HG03060 (cell line): ENCODE data around the gene GABRB1.

Experiments
- ATAC-seq: cut with Tn5 transposase; IDR thresholded peaks from one replicate; pipeline ENCODE4 v1.9.1; 2021; ENCODE audit warnings: low read depth, moderate number of reproducible peaks; ENCODE audit not compliant: unreplicated experiment

GABRB1 gene

DNA sequence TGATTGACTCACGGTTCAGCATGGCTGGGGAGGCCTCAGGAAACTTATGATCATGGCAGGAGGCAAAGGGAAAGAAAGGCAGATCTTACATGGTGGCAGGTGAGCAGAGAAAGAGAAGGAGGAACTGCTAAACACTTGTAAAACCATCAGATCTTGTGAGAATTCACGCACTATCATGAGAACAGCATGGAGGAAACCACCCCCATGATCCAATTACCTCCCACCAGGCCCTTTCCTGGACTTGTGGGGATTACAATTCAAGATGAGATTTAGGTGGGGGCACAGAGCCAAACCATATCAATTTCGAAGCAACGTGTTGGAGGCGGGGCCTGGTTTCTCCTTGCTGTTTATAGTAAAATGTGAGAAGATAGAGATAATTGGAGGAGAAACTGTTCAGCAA, 167.4 kb downstream of the GABRB1 start:
- ATAC-seq: no peak

DNA sequence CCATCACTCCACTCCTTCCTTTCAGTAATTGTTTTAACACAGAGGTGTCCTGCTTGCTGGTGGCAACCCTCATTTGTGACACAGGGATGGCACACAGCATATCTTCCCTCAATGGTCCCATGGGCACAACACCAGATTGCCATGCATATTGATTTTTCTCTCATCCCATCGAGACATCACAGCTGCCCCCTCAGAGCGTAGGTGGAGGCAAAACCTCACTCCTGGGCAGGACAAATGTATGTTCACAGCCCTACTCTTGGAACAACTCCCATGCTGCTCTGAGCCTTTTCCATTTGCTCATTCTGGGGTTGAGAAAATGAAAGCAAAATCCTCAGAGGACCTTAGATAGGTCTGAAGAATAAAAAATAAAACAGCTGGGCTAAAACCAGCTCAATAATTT, 172.2 kb downstream of the GABRB1 start:
- no peak for ATAC-seq

DNA sequence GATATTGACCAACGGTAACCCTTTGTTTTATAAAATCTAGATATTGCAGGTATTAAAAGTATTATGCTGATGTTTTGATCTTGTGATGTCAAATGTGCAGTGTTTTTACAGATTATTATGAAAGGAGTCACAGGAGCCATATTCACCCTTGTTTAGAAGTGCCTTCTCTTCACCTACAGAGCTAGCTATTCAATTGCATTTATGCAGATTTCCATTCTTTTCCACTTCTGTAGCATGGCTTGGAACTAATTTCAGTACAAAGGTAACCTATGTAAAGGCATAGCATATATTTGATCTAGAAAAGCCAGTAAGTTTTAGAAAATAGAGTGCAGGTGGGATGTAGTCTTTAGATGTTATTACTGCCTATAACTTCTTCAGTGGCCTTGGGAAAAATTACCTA, 176.2 kb downstream of the GABRB1 start:
- ATAC-seq: no peak

DNA sequence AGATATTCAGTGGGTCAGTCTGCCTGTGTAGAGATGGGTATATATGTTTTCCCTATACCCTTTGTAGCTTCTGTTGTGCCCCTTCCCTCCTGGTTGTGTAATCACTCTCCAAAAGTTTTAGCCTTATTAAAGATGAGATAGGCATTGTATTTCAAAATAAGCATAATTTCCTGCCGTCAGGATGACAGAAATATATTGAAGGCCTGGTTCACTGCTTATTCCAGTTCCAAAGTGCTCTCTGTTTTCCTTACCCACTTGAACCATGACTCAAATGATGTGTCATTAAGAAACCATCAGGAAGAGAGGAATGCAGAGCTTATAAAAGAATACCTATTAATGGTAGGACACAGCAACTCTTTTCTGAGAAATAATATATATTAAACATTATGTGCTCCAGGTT, 178.5 kb downstream of the GABRB1 start:
- ATAC-seq: no peak

DNA sequence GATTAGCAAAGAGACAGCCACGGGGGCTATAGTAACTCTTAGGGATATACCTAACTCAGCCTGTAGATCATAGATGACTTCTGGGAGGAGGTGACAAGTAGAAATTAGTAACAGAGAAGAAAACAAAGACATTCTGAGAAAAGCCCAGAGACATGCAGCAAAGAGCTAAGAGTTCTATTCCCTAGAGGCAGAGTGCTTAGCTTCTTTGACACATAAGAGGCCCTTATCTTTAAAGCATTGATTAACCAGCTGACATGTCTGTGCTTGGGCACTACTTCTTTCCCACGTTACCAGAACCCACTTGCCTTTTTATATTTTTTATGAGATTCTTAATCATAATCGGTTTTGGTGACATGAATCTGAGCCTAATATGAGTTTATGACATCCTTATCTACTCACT, 179.5 kb downstream of the GABRB1 start:
- ATAC-seq: no peak

DNA sequence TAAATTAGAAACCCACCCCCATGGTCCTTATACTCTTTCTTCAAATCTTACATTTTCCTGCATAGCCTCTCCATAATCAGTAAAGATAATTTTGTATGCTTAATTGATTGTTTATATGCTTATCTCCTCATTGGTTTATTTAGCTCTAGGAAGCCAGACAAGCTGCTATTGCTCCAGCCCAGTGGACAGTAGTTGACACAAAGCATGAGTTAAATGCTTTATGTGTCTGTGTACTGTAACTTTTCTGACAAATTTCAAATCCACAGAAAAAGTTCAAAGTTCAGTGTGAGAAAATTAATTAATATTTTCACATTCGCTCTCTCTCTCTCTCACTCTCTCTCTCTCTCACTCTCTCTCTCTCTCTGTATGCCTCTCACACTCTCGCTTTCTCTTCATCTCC, 181.7 kb downstream of the GABRB1 start:
- no peak for ATAC-seq

DNA sequence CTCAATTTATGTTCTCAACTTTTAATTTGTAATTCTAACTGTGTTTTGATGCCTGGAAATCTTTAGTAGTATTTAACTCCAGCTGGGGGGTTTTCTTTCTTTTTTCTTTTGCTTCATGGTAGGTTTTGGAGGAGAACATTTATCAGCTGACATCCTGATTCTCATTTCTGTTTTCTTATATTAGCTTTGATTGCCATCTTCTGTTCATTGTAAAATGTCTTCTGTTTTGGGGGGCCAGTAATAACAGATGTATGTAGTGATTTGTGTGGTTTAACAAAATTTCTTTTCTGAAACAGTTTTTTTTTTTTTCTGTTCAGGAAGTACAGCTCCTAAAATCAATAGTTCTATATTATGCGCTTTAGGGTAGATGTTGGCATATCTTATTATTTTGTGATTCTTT, 182.2 kb downstream of the GABRB1 start:
- ATAC-seq: no peak

DNA sequence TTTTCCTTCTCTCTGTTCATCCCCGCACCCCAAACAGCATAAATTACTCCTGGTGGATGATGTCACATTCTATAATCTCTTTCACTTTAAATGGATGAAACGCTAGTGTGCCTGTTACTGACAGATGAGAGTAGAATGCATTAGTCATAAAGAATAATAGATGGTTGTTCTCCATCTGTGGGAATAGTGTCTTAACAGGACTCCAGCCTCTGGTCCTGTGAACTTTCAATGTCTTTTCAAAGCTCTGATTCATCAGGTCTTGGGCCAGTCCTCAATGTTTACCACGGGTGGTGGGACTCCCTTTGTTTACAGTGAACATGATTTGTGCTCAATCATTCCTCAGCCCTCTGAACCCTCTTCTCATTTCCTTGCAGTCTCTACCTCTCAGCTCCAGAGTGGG, 182.6 kb downstream of the GABRB1 start:
- ATAC-seq: no peak

DNA sequence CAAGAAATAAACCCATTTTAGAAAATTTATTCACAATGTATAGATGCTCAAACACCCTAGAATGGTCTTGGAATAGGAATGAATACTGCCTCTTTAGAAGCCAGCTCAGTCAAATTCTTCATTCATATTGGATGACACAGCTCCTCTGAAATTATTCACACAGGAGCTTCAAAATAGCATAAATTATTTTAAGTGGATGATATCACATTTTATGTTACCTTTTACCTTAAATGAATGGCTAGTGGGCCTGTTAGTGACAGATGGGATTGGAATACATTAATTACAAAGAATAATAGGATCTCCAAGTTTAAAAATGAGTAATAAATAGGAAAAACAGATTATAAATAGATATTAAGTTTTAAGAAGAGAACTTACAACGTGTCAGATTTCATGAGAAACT, 184.4 kb downstream of the GABRB1 start:
- no peak for ATAC-seq

DNA sequence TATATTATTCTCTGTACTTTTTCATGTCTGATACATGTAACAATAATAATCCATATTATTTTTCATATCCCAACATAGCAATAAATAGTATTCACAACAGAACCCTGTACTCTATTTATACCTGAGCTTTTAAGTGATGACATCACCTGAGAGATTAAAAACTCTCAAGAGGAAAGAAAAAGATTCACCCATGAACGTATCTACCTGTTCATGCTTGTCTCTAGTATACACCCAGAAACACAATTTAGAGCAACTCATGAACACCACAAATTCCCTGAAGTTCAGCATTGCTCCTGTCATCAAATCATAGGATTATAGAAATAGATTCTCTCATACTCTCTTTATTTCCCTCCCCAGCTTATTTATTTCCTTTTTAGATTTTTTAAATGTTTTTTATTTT, 185.9 kb downstream of the GABRB1 start:
- ATAC-seq: no peak

DNA sequence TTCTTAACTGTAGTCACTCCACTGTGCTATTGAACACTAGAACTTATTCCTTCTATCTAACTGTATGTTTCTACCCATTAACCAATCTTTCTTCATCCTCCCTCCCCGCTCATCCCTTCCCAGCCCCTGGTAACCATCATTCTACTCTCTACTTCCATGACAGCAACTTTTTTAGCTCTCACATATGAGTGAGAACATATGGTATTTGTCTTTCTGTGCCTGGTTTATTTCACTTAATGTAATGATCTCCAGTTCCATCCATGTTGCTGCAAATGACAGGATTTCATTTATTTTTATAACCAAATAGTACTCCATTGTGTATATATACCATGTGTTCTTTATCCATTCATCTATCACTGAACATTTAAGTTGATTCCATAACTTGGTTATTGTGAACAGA, 186.5 kb downstream of the GABRB1 start:
- ATAC-seq: no peak

DNA sequence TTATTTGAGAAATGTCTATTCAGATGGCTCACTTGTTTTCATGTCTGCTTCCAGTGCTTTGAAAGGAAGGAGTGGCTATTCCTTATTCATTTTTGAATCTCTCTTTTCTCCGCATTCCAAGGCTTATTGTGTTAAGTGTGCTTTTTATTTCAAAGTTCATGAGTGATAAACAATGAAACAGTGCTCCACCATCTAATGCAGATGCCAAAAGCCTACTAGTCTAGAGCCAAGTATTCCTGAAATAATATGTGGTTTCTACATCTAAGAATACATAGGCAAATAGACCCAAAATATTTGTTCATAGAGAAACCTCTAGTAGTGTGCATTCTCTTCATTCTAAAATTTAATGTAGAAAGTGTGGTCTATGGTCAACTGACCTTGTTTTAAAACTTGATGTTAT, 187.3 kb downstream of the GABRB1 start:
- no peak for ATAC-seq

DNA sequence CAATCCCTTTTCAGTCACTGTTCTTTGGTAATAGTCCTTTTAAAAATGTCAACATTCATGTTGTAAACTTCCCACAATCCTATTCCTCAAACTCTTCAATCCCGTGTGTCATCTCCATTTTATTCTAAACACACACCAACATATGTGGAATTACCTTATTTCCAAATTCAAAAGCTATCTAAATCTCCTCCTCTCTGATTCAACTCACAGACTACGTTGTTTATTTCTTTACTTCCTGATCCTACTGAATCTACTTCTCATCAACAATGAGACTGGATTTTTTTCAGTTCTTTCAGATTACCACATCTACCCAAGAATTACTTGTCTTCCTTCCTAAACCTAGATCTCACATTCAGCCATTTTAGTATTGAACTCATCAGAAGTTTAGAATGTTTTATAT, 188.2 kb downstream of the GABRB1 start:
- no peak for ATAC-seq

DNA sequence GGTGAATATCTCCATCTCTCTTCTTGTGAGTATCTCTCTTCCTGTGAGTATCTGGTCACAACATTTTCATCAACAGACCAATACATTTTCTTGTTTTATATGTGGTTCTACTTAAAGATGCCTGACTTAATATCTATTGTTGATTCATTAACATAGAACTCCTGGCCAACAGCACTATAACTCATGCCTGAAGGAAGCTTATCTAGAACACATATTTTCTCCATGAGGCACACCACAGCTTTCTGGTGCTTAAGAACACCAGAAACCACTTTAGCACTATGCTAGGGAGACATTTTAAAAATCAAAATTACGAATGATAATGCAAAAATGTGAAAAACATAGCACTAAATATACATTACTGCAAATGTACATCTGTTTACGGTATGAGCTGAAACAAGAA, 190.4 kb downstream of the GABRB1 start:
- no peak for ATAC-seq

DNA sequence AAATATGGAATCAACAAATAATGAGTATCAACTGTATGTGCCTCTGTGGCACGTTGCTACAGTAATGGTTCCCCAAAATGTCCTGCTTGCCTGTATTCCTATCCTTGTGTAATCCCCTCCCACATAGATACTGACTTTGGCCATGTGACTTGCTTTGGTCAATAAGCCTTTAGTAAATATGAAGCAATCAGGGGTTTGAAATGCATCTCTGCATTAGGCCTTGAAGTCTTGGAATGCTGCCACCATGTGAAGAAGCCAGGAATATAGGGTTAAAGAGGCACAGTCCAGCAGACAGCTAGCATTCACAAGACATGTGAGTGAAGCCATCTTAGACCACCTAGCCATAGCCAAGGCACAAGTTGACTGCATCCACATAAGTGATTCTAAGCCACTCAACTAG, 190.9 kb downstream of the GABRB1 start:
- no peak for ATAC-seq

DNA sequence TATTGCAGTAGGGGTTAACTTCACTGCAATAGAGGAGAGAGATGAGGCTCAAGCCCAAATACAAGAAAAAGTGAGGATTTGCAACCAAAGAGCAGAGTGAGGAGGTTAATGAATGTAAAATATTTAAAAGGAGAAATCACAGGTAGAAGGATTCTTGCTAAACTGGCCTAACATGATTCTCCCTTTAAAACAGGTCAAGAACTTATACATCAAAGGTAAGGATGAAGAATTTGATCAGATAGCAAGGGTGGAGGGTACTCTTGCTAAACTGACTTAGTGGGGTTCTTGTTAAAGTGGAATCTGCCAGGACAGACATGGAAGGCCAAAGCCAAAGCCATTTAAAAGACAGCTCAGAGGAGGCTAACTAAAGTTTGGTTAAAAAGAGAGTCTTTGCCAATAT, 193.0 kb downstream of the GABRB1 start:
- ATAC-seq: no peak

DNA sequence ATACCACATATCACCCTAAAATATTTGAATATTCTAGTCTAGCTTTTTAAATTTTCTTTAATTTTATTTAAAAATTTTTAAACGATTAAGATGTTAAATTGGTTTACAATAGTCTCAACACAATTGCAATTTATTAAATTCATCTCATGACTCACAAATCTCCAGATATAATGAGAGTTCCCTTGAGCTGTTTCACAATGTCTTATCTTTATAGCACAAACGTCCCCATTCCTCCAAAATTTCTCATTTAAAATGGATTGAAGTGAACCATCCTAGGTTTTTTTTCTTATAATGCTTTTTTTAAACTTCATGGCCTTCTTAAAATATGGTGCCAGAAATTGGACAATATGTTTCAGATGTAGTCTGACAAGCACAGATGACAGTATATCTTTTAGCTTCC, 204.4 kb downstream of the GABRB1 start:
- ATAC-seq: no peak

DNA sequence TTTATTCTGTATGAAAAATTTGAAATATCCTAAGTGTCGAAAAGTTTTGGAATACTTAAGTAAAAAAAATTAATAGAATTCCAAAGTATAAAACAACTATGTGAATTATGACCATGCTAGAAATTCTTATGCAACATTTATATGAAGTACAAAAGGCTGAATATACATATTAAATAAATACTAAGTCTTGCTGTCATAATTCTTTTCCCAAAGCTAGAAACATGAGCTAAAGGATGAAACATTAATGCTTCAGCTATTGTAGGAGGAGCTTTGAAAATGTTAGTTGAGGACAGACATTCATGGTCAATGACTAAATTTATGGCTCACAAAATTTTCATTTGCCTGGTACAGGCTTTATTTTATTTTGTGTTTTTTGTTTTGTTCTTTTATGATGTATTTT, 207.3 kb downstream of the GABRB1 start:
- no peak for ATAC-seq

DNA sequence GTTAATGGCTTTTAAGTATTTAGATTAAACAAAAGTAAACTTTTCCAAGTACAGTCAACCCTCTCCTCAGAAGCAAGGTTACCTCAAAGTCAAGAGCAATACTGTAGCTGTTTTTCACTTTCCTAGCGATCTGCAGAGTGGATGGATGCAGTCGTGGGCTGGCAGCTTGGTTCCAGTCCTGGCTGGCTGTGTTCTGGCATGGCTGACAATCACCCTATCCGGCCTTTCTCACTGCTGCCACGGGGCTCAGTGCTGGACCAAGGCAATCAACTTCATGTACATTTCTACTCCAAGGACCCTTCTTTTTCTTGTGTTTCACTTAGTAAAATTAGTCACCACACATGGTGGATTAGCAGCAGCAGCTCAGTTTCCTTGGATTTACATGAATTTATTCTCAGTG, 208.3 kb downstream of the GABRB1 start:
- no peak for ATAC-seq

DNA sequence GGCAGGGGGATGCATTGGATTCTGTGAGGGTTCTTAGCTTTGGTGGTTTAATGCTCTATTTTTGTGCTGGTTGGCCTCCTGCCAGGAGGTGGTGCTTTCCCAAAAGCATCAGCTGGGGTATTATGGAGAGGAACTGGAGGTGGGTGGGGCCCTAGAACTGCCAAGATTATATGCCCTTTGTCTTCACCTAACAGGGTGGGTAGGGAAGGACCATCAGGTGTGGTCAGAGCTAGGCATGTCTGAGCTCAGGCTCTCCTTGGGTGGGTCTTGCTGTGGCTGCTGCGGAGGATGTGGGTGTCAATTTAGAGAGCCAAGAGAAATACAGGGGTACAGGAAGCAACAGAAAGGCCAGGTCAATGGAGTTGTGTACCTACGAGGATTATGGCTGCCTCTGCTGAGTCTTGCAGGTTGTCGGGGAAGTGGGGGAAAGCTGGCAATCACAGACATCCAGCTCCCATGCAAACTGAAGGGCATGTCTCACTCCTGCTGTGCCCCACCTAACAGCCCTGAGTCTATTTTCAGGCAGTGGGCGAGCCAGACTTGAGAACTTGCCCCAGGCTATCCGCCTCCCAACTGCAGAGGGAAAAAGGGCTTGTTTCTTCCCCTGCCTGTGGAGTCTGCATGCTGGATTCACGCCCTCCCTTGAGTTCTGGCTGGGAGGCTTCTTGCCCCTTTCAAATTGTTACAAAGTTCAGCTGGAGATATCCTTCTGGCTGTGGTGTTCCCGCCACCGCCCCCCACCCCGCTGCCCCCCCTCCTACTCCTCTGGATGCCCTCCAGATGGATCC, 220.2 kb downstream of the GABRB1 start:
- no peak for ATAC-seq

DNA sequence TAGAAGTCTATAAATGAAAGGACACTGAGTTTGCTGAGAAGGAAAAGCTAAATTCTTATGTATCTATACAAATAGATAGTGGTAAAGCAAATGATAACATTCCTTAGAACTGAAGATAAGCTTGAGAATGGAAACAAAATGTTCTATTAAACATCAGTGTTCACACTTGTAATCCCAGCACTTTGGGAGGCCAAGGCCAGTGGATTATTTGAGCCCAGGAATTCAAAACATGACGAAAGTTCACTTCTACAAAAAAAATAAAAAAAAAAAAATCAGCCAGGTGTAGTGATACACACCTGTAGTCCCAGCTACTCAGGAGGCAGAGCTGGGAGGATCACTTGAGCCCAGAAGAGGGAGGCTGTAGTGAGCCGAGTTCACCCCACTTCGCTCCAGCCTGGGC, 232.4 kb downstream of the GABRB1 start:
- ATAC-seq: no peak

DNA sequence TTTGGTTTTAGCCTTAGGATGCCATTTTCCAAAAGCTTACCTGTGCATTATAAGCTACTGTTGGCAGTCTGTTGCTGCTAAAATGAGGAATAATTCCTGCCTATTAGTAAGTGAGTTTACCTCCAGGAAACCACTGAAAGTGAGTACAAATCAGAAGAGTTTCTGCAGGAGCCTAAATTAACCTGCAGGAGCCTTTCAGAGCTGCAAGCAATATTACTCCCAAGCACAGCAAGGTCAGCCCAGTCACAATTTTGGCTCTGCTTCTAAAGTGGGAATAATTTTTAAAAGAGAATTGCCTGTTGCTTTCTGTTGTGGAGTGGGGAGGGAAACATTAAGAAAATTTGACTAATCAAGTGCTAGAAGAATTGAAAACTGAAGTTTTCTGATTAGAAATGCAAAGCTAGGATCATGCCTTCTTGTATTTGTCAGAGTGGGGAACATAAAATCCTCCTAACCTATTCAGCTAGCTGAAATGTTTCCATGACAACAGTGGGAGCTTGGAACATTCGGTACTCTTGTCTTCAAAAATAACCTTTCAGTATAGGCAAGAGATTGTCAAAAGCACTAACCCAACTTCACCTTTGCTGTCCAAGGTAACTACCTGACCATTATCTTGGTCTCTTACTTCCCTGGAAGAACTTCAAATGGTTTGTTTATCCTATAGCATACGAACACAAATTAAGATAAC, 239.0 kb downstream of the GABRB1 start:
- ATAC-seq: no peak
